GM12872 (cell line): ENCODE results near the gene ATP6V1G2.

Experiments used
- CTCF ChIP-seq: IDR thresholded peaks from 3 replicates; pipeline ENCODE4 v1.5.1; 2011; ENCODE audit warnings: low read depth, mild to moderate bottlenecking, low read length, moderate library complexity; ENCODE audit not compliant: insufficient read depth

ATP6V1G2 gene

DNA sequence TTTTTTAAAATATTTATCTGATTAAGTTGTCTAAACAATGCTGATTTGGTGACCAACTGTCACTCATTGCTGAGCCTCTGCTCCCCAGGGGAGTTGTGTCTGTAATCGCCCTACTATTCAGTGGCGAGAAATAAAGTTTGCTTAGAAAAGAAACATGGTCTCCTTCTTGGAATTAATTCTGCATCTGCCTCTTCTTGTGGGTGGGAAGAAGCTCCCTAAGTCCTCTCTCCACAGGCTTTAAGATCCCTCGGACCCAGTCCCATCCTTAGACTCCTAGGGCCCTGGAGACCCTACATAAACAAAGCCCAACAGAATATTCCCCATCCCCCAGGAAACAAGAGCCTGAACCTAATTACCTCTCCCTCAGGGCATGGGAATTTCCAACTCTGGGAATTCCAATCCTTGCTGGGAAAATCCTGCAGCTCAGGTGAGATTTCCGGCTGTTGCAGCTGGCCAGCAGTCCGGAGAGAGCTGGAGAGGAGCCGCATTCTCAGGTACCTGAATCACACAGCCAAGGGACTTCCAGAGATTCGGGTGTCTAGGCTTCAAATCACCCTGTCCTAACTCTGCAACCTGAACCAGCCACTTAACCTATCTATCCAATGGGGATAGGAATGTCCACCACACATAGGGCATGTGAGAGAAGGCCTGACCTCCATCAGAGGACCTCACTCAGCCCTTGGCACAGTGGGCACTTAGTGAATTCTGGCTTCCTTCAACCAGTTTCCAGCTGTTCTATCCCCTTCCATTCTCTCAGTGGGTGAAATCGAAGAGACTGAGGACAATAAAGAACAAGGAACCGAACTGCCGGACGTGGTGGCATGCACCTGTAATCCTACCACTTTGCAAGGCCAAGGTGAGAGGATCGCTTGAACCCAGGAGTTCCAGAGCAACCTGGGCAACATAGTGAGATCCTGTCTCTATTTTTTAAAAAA, 32.0 kb upstream of the ATP6V1G2 start:
- no peak for TF ChIP-seq CTCF

DNA sequence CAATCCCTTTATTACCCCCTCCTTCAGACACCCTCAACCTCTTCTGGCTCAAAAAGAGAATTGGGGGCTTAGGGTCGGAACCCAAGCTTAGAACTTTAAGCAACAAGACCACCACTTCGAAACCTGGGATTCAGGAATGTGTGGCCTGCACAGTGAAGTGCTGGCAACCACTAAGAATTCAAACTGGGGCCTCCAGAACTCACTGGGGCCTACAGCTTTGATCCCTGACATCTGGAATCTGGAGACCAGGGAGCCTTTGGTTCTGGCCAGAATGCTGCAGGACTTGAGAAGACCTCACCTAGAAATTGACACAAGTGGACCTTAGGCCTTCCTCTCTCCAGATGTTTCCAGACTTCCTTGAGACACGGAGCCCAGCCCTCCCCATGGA, 31.2 kb upstream of the ATP6V1G2 start:
- TF ChIP-seq CTCF = no peak

DNA sequence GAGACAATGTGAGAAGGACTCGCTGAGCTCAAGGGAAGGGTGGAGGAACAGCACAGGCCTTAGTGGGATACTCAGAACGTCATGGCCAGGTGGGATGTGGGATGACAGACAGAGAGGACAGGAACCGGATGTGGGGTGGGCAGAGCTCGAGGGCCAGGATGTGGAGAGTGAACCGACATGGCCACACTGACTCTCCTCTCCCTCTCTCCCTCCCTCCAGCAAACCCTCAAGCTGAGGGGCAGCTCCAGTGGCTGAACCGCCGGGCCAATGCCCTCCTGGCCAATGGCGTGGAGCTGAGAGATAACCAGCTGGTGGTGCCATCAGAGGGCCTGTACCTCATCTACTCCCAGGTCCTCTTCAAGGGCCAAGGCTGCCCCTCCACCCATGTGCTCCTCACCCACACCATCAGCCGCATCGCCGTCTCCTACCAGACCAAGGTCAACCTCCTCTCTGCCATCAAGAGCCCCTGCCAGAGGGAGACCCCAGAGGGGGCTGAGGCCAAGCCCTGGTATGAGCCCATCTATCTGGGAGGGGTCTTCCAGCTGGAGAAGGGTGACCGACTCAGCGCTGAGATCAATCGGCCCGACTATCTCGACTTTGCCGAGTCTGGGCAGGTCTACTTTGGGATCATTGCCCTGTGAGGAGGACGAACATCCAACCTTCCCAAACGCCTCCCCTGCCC, 30.6 kb upstream of the ATP6V1G2 start:
- no peak for TF ChIP-seq CTCF

- no peak for TF ChIP-seq CTCF
Observed at GRCh38 chr6:31575952-31576685, 29.7 kb upstream of the ATP6V1G2 start.

DNA sequence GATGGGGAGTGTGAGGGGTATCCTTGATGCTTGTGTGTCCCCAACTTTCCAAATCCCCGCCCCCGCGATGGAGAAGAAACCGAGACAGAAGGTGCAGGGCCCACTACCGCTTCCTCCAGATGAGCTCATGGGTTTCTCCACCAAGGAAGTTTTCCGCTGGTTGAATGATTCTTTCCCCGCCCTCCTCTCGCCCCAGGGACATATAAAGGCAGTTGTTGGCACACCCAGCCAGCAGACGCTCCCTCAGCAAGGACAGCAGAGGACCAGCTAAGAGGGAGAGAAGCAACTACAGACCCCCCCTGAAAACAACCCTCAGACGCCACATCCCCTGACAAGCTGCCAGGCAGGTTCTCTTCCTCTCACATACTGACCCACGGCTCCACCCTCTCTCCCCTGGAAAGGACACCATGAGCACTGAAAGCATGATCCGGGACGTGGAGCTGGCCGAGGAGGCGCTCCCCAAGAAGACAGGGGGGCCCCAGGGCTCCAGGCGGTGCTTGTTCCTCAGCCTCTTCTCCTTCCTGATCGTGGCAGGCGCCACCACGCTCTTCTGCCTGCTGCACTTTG, 29.0 kb upstream of the ATP6V1G2 start, which contains the start of gene TNF:
Gene TNF (plus strand): TSS at position 231 of the 567 bp plus-strand sequence. CDS start 177 bp downstream, at position 408.
- TF ChIP-seq CTCF = no peak

DNA sequence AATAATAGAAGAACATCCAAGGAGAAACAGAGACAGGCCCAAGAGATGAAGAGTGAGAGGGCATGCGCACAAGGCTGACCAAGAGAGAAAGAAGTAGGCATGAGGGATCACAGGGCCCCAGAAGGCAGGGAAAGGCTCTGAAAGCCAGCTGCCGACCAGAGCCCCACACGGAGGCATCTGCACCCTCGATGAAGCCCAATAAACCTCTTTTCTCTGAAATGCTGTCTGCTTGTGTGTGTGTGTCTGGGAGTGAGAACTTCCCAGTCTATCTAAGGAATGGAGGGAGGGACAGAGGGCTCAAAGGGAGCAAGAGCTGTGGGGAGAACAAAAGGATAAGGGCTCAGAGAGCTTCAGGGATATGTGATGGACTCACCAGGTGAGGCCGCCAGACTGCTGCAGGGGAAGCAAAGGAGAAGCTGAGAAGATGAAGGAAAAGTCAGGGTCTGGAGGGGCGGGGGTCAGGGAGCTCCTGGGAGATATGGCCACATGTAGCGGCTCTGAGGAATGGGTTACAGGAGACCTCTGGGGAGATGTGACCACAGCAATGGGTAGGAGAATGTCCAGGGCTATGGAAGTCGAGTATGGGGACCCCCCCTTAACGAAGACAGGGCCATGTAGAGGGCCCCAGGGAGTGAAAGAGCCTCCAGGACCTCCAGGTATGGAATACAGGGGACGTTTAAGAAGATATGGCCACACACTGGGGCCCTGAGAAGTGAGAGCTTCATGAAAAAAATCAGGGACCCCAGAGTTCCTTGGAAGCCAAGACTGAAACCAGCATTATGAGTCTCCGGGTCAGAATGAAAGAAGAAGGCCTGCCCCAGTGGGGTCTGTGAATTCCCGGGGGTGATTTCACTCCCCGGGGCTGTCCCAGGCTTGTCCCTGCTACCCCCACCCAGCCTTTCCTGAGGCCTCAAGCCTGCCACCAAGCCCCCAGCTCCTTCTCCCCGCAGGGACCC, 28.0 kb upstream of the ATP6V1G2 start:
- peak; percentile 28; the same call in 2 of the 3 replicates for TF ChIP-seq CTCF
